Endothelial cell (in vitro differentiated cells): ENCODE results near the gene SRSF4. TPM values are rescaled to one million over a fixed set of nuclear protein-coding genes. Genes with fewer than 3 reads are reported as not detected.
A peak's percentile ranks its signal among the peaks of the same experiment; 100 is the strongest.

ENCODE experiments used
- DNase-seq: peaks from one replicate; pipeline ENCODE4 v3.0.0; 2021; ENCODE audit warnings: low spot score
- H3K27ac Mint-ChIP-seq: one replicate; pipeline ENCODE4 v1.8.0; 2021; ENCODE audit warnings: mixed read lengths, inconsistent platforms; ENCODE audit not compliant: unreplicated experiment
- H3K27me3 Mint-ChIP-seq: one replicate; pipeline ENCODE4 v1.8.0; 2021; ENCODE audit warnings: mild to moderate bottlenecking, moderate library complexity, mixed read lengths, inconsistent platforms; ENCODE audit not compliant: unreplicated experiment
- H3K36me3 Mint-ChIP-seq: one replicate; pipeline ENCODE4 v1.8.0; 2021; ENCODE audit warnings: mild to moderate bottlenecking, low read depth, mixed read lengths, inconsistent platforms; ENCODE audit not compliant: unreplicated experiment
- H3K4me1 Mint-ChIP-seq: one replicate; pipeline ENCODE4 v1.8.0; 2021; ENCODE audit warnings: mild to moderate bottlenecking, mixed read lengths, inconsistent platforms; ENCODE audit not compliant: unreplicated experiment
- H3K4me3 Mint-ChIP-seq: one replicate; pipeline ENCODE4 v1.8.0; 2021; ENCODE audit warnings: mild to moderate bottlenecking, mixed read lengths, inconsistent platforms; ENCODE audit not compliant: unreplicated experiment
- H3K9me3 Mint-ChIP-seq: one replicate; pipeline ENCODE4 v1.8.0; 2021; ENCODE audit warnings: mixed read lengths, inconsistent platforms; ENCODE audit not compliant: unreplicated experiment
- CTCF ChIP-seq: fragments of 200-600 bp; sonication (generic); IDR thresholded peaks from one replicate; pipeline ENCODE4 v1.5.0; 2021; ENCODE audit warnings: antibody characterized with exemption; ENCODE audit not compliant: unreplicated experiment
- long read RNA-seq: library from polyadenylated mRNA; unstranded; transcript quantifications from one replicate; pipeline ENCODE4 v2.0.0, GENCODE V29; 2020; ENCODE audit not compliant: unreplicated experiment
- total RNA-seq: library from RNA; stranded (reverse); fragmentation: NEBNext Ultra II Directional; extraction: Animal tissue kit (Norgen Biotek cat#: 25700); gene quantifications from one replicate; pipeline ENCODE4 v1.2.1, GENCODE V29; 2021; ENCODE audit not compliant: unreplicated experiment

SRSF4 gene
- total RNA-seq = 68.6 TPM
- long read RNA-seq, transcript SRSF4-201 (6 exons, 2,387 nt) = major isoform, 38 of 47 reads
- long read RNA-seq, partial matches to known transcripts = 0 of 47 reads
- long read RNA-seq, other reads (novel, unspliced or antisense) = 6 of 47 reads

- Mint-ChIP-seq H3K9me3 (no peaks in the 10 kb centered on the region), H3K4me3 (peak within 1 kb of the TSS; percentile 97), H3K27ac (peak within 1 kb of the TSS; percentile 94), H3K27me3 (peaks cover 8% of the 10 kb centered on the region), H3K36me3 (peaks cover 20% of the 10 kb centered on the region), H3K4me1 (peaks cover 34% of the 10 kb centered on the region)
- TF ChIP-seq CTCF = peak; percentile 76
- peak; percentile 100 for DNase-seq
Observed at GRCh38 chr1:29181413-29182225, at the start of gene SRSF4. SRSF4 (minus strand) TSS chr1:29181900; CDS start chr1:29181752, 148 bp downstream.

- Mint-ChIP-seq H3K4me1 (peaks cover 17% of the 10 kb centered on the region), H3K27me3 (peaks cover 5% of the 10 kb centered on the region), H3K4me3 (peak within 1 kb of the TSS; percentile 95), H3K27ac (peak within 1 kb of the TSS; percentile 87), H3K9me3 (no peaks in the 10 kb centered on the region), H3K36me3 (peaks cover 4% of the 10 kb centered on the region)
- peak; percentile 96 for DNase-seq
- TF ChIP-seq CTCF = no peak
Observed at GRCh38 chr1:29230553-29231378, 49.1 kb upstream of the SRSF4 start, which contains the start of gene MECR. MECR (minus strand) TSS chr1:29230934; CDS start chr1:29230906, 28 bp downstream.

GRCh38 chr1:29230204-29230552 lies 48.5 kb upstream of the SRSF4 start:
- peaks cover 17% of the 10 kb centered on the region for H3K4me1 Mint-ChIP-seq
- no peaks in the 10 kb centered on the region for H3K9me3 Mint-ChIP-seq
- peak overlapping the region; percentile 66 for H3K27ac Mint-ChIP-seq
- no peak for DNase-seq
- no peak for TF ChIP-seq CTCF
- H3K27me3 Mint-ChIP-seq = peaks cover 4% of the 10 kb centered on the region
- peaks cover 6% of the 10 kb centered on the region for H3K36me3 Mint-ChIP-seq
- H3K4me3 Mint-ChIP-seq = peak overlapping the region; percentile 95

GRCh38 chr1:29227511-29227910 lies 45.8 kb upstream of the SRSF4 start:
- Mint-ChIP-seq H3K4me1 (peaks cover 13% of the 10 kb centered on the region), H3K36me3 (peaks cover 9% of the 10 kb centered on the region), H3K27ac (no peak overlapping the region), H3K4me3 (no peak overlapping the region), H3K9me3 (no peaks in the 10 kb centered on the region), H3K27me3 (peaks cover 4% of the 10 kb centered on the region)
- DNase-seq = no peak
- no peak for TF ChIP-seq CTCF
